Measurements from ENCODE around the gene HMGCS1. TPM values are rescaled to one million over a fixed set of nuclear protein-coding genes. Genes with fewer than 3 reads are reported as not detected.

Gene HMGCS1
- total RNA-seq, 1 experiment from 2014 or later, result 87.9 TPM

Other genes with a start within 250 kb of the HMGCS1 start
- 34.3 and 34.6 TPM in 2 replicates for gene ZNF131, start 192.5 kb downstream of the HMGCS1 start, total RNA-seq (2014; rRNA removed; shearing (Covaris generic))
- gene NIM1K, start 121.2 kb downstream of the HMGCS1 start, total RNA-seq (2014; rRNA removed; shearing (Covaris generic)), result not detected in 2 replicates
- not detected in 2 replicates for gene CCL28, start 99.0 kb upstream of the HMGCS1 start, total RNA-seq (2014; rRNA removed; shearing (Covaris generic))
- 5.5 and 6.3 TPM in 2 replicates for gene TMEM267, start 170.5 kb upstream of the HMGCS1 start, total RNA-seq (2014; rRNA removed; shearing (Covaris generic))
- gene C5orf34, start 201.7 kb upstream of the HMGCS1 start, total RNA-seq (2014; rRNA removed; shearing (Covaris generic)), result 20.1 and 24.8 TPM in 2 replicates
- gene PAIP1, start 243.7 kb upstream of the HMGCS1 start, total RNA-seq (2014; rRNA removed; shearing (Covaris generic)), result 117 TPM in 2 replicates

All from H7 (cell line).